ENCODE measurements around the gene PDE6B.
A peak's percentile ranks its signal among the peaks of the same experiment; 100 is the strongest.
"Not testable (repeated sequence)": the region's sequence is repeated elsewhere in the genome, so short reads cannot be mapped to it uniquely, and the experiment has no call there.

Gene PDE6B

DNA sequence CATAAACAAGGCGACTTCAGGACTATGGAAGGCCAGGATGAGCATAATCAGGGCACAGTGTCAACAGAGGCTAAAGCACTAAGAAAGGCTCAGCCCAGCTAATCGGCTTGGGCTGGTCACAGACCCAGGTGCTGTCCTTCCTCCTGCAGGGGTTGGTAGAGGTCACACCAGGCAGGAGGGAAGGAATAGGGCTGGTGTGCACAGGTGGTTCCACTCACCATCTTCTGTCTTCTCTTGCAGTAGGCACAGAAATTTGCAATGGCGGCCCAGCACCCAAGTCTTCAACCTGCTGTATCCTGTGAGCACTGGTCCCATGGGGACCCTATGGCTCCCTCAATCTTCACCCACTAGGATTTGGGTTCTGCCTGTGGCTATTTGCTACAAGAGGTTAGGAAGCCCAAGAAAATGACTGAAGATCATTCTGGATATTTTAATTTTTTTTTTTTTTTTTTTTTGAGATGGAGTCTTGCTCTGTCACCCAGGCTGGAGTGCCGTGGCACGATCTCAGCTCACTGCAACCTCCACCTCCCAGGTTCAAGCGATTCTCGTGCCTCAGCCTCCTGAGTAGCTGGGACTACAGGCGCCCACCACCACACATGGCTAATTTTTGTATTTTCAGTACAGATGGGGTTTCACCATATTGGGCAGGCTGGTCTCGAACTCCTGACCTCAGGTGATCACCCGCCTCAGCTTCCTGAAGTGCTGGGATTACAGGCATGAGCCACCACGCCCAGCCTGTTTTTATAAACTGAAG lies 44.6 kb downstream of the PDE6B start:
- not testable (repeated sequence) for DNase-seq (ENCODE audit: low read depth)

DNA sequence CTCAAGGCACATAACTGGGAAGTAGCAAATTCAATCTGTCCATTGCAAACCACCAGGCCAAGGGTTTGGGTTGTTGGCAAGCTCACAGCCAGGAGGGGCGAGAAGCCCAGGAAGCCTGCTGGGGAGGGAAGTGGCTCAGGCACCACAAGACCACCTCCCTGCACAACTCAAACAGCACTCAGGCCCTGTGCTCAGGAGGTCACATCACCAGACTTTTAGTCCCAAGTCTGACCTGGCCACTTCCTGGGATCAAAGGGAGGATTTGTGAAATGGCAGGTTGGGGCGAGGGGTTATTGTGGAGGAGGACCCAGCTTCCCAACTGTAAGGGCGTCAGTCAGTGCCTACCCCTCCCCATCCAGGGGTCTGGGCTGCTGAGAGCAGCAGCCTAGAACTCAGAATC lies 46.4 kb downstream of the PDE6B start:
- DNase-seq (ENCODE audit: low read depth) = no peak

DNA sequence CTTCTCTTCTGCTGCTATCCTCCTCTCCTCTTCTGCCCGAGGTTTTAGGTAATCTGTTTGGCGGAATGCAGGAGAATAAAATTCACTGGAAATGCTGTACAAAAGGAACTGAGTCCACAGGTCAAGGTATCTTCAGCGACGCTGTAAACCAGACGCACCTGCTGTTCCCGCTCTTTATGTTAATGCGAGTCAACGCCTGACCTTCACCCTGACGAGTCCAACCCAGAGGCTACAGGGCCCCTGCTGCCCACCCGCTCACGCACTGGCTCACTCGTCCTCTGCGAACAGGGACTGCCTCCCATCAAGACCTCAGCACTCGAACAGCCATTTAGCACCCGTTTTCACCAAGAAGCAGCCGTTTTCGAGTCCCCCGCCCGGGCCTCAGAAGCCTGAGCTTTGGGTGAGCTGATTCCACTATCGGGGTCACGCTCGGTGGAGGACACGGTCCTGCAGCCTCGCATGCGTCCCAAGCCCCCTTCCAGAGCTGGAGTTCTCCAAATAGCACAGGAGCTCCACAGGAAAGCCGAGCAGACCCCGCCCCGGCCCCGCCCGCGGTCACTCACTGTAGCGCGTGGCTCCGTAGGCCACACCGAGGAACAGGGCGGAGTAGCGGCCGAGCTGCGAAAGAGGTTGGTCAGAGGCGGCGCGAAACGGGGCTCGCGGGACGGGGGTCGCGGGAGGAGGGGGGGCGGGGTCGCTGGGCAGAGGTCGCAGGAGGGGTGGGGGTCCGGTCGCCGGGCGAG lies 48.1 kb downstream of the PDE6B start:
- no peak for DNase-seq (ENCODE audit: low read depth)

DNA sequence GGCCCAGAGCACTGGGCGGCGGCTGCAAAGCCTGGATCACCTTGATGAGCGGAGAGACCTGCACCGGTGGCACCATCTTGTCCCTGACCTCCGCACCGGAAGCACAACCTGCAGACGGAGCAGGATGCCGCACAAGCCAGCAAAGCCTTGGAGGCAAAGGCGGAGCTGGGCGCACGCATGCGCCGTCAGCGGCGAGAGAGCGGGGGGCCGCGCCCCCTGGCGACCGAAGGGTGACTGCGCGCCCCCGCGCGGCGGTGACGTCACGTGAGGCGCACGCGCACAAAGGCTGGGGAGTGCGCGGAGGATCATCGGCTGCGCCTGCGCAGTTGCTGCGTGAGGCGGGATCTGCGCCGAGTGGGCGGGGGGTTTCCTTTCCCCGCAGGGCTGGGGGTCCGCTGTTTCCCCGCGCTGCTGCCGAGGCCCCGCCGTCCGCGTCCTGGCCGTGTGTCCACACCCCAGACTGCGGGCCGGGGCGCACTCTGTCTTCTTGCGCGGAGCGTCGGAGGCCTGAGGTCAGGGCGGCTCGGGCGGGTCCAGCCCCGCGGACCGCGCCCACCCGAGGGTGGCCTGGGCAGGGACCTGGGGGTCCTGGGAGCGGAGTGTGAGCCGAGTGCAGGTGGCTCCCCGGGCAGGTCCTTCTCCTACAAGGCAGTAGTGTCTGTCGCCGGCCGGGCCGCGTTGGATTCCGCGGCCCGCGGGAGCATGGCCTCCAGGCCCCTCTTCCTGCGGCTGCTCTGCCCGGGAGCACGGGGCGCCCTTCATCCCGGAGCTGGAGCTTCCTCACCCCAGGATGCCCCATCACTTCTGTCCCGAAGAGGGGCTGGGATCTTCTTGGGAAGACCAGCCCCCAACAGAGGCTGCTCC lies 49.0 kb downstream of the PDE6B start, which contains the start of the genes ATP5ME and MYL5:
TSS of gene ATP5ME (minus strand) at position 105 of the 864 bp plus-strand sequence. CDS start at position 76, 29 bp downstream.
TSS of gene MYL5 (plus strand) at position 371 of the 864 bp plus-strand sequence. CDS start 3,485 bp downstream, outside the sequence.
- DNase-seq (ENCODE audit: low read depth) = peak; percentile 98

DNA sequence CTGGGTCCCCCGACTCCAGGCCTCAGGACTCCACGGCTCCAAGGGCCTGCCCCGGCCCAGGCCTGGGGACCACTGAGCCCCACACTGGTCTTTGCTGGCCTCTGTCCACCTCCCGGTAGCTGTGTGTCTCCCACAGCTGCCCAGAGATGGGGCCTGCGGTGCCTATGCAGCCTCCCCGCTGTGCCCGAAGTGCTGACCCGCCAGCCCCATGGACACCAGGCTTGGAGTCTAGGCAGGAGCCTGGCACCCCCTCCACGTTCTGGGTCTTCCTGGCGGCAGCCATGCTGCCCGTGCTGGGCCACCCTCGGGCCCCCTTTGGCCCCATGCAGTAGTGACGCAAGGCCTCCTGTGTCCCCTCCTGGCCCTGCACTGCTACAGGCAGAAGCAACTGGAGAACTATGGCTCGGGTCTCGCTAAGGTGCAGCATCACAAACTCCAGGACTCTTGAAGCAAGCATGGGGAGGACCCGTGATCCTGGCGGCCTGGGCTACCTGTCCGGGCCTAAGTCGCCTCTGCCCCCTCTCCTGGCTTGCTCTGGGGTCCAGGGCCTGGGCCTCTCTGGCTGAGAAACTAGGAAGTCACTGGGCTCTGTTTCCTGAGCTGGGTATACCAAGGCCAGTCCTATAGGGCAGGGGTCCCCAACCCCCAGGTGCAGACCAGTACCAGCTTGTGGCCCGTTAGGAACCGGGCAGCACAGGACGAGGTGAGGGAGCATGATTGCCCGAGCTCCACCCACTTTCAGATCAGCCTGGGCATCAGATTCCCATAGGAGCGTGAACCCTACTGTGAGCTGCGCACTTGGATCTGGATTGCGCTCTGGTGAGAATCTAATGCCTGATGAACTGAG lies 49.9 kb downstream of the PDE6B start:
- no peak for DNase-seq (ENCODE audit: low read depth)

DNA sequence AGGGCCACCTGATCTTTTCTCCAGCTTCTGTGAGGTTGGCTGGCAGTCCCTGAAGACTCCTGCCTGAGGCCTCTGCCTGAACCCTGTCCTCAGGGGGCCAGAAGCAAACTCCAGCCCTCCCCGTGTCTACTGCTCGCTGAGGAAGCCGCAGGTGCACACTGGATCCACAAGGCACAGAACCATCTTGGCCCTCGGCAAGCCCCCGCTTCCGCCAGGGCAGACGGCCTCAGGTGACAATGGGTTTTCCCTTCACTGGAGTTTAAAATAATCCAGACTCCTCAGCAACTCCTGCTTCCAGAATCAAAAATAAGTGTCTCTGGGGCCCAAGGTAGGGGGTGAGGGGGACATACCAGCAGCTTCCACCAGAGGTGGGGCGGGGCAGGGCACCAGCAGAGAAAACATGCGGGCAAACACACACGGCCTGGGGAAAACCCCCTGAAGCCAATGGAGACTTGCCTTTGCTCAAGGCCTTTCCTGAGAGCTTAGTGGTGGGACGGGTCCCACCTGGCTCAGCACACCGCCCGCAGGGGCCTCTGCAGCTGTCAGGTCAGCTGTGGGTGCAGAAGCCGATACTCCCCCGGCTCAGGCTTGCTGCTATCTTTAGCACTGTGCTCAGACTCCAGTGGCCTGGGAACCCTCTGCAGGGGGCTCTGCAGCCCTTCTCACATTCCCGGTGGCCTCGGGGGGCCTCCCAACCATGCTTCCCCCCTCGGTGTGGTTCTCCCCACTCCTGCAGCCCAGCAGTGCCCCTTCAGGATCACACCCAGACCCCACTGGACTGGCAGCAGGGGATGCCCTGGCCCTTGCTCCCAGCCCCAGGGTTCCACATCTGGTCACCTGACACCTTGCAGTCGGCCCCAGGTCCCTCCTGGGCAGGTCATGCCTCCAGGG lies 50.9 kb downstream of the PDE6B start:
- DNase-seq (ENCODE audit: low read depth) = no peak

DNA sequence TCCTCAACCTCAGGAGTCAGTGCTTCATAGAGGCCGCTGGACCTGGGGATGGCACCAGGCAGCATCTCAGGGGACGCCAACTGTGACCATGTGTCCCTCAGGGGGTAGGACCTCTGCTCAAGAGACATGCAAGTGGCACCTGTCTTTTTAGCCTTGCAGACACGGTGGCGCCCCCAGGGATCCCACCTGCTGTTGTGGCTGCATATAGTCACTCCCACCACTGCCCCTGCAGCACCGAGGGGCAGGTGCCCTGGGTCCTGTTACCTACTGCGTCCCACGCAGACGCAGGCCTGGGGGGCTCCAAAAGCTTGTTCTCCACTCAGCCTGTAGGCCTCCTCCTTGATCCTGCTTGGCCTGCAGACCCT lies 51.5 kb downstream of the PDE6B start:
- DNase-seq (ENCODE audit: low read depth) = no peak

DNA sequence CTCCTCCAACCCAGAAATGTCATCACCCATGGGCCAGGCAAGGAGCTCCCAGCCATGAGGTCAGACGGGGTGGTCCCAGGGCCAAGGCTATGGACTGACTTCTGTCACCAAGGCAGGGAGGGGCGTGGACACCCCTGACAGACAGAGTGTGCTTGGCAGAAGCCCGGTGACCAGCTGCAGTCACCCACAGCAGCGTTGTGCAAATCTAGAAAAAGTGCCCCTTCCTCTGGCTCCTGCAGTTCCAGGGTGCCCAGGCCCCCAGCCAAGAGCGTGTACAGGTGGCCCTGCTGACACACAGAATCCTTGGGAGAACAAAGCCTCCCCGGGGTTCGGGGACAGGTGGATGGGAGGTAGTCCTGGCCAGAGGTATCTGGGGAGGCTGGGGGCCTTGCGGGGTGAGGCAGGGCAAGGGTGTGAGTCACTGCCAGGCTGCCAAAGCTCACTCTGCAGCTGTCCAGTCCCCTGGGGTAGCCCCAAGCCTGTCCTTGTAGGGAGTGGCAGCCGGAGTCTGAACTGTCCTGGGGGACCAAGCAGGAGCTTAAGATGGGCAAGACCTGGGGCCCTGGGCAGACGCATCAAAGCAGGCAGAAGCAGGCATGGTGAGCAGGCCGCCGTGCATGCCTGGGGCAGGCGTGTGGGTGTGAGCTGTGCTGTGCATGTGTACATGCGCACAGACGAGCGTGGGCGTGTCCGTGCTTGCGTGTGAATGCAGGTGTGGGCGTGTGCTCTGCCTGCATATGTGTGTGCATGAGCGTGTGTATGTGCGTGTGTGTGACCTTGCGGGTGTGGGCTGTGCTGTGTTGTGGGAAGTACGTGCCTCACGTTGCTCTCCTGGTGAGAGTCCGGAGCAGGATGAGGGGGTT lies 52.3 kb downstream of the PDE6B start:
- DNase-seq (ENCODE audit: low read depth) = no peak

DNA sequence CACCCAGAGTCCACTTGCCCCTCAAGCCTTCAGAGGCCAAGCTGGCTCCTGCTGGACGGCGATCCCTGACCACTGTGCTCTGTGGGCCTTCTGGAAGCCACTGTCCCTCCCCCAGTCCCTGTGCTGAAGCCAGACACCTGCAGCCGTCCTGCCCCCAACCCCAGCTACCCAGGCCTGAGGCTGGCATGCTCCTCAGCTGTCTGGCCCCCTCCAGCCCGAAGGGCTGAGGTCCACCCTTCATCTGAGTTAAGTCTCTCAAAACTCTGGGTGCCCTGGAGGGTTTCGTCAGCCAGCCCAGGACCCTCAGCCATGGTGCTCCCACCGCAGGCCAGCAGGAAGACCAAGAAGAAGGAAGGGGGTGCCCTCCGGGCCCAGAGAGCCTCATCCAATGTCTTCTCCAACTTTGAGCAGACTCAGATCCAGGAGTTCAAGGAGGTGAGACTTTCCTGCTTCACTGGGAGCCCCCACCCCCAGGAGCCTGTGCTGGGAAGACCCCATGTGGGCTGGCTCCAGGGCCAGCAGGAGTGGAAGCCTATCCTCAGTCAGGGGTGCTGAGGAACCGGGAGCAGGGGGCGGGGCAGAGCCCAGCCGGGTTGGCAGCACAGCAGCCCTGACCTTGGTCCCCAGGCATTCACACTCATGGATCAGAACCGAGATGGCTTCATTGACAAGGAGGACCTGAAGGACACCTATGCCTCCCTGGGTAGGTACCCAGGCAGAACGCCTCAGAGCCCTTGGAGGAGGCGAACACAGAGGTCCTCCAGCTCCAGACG lies 53.1 kb downstream of the PDE6B start:
- no peak for DNase-seq (ENCODE audit: low read depth)

DNA sequence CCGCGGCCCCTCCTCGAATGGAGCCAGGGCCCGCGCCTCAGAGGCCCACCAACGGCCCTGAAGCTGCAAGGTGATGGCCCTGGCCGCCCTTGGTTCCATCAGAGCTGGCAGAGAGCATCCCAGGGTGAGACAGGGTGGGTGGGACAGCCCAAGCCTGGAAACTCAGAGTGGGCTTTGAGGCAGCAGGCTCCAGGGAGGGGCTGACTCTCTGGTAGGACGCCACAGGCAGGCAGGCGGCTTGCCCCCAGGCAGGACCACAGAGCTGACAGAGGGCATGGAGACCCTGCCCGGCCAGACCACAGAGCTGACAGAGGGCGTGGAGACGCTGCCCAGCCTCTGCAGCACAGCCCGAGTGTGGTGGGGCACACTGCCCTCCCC lies 53.7 kb downstream of the PDE6B start:
- DNase-seq (ENCODE audit: low read depth) = no peak

DNA sequence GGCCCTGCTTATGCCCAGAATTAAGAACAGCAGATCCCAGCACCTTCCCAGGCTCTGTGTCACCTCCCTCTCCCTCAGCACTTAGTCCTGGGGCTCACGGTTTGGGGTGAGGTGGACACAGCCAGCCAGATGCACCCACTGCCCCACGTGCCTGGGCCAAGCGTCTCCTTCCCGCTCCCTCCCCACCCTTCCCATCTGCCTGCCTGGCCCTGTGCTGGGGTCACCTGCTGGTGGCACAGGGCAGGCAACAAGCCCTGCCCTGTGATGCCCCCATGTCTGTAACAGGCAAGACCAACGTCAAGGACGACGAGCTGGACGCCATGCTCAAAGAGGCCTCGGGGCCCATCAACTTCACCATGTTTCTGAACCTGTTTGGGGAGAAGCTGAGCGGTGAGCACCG lies 54.3 kb downstream of the PDE6B start:
- DNase-seq (ENCODE audit: low read depth) = no peak

DNA sequence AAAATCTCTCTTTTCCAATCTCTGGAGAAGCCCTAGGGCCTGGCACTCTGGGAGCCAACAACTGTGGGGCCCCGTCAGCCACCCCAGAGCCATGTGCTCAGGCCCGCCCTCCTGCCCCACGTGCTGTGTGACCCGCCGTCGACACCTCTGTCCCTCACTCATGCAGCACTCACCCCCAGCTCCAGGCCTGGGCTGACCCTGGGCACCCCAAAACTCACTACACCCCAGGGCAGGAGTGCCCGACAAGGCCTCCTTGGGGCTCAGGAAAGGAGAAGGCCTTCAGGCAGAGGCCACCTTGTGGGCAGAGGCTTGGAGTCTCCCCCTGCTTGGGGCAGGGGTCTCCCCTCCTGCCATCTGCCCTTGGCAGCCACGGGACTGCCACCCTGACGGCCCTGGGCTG lies 54.7 kb downstream of the PDE6B start:
- DNase-seq (ENCODE audit: low read depth) = no peak

DNA sequence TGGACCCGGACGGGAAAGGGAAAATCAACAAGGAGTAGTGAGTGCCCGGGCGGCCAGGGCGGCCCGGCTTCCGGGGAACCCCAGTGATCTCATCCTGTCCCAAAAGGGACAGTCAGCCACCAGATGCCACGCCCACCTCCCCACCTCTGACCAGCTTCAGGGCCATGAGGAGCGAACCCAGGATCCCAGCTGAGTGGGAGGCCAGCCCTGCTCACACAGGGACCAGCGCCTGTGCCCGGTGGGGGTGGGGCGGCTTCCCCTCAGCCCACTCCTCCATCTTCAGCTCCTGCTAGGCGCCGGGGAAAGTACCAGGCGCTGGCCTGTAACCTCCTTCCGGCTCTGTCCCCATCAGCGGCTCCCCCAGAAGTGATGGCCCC lies 55.2 kb downstream of the PDE6B start:
- no peak for DNase-seq (ENCODE audit: low read depth)

DNA sequence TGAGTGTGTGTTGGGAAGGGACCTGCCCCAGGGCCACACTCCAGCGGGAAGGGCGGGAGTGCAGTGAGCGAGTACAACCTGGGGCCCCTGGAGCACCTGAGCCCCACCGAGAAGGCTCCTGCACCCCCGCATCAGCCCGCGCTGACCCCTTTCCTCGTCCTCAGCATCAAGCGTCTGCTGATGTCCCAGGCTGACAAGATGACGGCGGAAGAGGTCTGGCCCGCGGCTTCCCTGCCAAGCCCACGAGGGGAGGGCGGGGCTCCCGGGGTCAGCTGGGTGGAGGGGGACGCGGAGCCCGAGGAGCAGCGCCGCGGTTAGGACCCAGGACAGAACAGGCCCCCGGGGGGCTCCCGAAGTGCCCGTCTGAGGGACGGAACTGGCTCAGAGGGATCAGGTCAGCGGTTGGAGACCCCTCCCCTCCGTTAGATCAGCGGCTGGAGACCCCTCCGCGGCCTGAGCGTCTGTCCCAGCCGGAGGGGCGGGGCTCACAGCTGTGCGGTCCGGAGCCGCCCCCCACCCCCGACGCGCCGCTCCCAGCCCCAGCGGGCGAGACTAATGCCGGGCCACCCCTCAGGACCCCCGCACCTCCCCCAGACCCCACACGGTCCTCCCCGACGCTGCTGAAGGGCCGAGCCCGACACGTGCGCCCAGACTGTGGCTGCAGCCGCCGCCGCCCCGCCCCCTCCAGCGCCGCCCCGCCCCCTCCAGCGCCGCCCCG lies 55.7 kb downstream of the PDE6B start:
- peak; percentile 45 for DNase-seq (ENCODE audit: low read depth)

DNA sequence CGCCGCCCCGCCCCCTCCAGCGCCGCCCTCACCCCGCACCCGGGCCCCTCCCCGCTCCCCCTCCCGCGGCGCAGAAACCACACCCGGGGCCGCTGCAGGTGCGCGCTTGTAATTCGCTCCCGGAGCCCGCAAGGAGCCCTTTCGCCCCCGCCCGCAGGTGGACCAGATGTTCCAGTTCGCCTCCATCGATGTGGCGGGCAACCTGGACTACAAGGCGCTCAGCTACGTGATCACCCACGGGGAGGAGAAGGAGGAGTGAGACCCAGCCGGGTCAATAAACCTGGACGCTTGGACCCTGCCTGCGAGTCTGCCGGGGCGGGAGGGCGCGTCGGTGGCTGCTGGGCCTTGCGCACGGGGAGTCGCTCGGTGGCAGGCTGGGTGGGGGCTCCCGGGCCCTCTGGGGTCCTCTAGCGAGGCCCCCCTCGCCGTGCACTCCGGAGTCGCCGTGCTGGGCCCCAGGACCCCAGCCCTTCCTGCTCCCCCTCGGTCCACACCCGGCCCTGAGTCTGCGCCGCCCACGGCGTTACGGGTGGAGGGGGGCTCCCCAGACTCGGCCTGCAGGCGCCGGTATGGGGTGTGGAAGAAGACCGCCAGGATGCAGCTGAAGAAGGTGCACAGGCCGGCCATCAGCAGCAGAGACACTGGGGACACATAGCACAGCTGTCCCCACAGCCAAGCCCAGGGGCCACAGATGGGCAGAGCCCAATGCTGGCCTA lies 56.5 kb downstream of the PDE6B start:
- DNase-seq (ENCODE audit: low read depth) = no peak

DNA sequence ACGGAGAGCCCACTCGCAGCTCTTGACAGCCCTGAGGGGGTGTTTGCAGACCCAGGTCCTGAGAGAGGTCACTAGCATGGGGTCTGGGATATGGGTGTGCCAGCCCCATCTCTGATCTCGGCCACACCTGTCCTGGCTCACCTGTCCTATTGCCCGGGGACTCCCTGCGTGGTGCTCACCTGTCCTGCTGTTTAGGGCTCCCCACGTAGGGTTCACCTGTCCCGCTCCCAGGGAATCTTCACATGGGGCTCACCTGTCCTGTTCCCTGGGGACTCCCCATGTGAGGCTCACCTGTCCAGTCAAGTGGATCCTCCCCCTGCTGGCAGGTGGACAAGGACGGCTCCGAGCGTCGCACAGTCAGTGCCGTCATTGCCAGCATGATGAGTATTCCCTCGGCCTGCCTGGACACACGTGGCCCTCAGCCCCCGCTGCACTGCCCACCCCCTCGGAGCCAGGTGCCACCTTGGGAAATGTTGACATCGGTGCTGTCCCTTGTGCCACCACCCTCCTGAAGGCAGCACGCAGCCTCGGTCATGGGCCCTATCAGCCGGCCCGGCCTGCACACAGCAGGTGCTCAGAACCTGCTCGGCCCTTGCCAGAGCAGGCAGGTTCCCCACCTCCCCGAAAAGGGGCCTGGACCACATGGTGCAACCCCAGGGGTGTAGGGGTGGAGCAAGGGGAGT lies 57.3 kb downstream of the PDE6B start:
- DNase-seq (ENCODE audit: low read depth) = no peak
